Stimulated activated naive CD8-positive, alpha-beta T cell treated with anti-CD3 and anti-CD28 coated beads, Interleukin-15, amount 100 ng/mL, for 72 hours (primary cell): Measurements from ENCODE around the gene ZNF428.
A peak's percentile ranks its signal among the peaks of the same experiment; 100 is the strongest.
"Not testable (repeated sequence)": the region's sequence is repeated elsewhere in the genome, so short reads cannot be mapped to it uniquely, and the experiment has no call there.

Experiments used
- ATAC-seq: fragments of 150-1000 bp; cut with Tn5 transposase; 2 replicates; pipeline ENCODE4 v1.10.0; 2021; ENCODE audit warnings: mild to moderate bottlenecking, moderate library complexity
- DNase-seq, 2 donors: peaks; one replicate each; pipeline ENCODE4 v3.0.0; 2021 to 2022
- H3K27ac Mint-ChIP-seq, 2 donors: one replicate each; pipeline ENCODE4 v1.8.0; 2022; ENCODE audit warnings: mild to moderate bottlenecking in 2 of 2, mixed read lengths in 2 of 2, moderate library complexity in 2 of 2
- H3K27me3 Mint-ChIP-seq: one replicate; pipeline ENCODE4 v1.8.0; 2022; ENCODE audit warnings: mixed read lengths
- H3K4me1 Mint-ChIP-seq: one replicate; pipeline ENCODE4 v1.8.0; 2022; ENCODE audit warnings: mild to moderate bottlenecking, mixed read lengths
- H3K4me3 Mint-ChIP-seq, 2 donors: one replicate each; pipeline ENCODE4 v1.8.0; 2022; ENCODE audit warnings: mild to moderate bottlenecking in 2 of 2, mixed read lengths in 2 of 2, moderate library complexity in 1 of 2
- H3K9me3 Mint-ChIP-seq, 2 donors: one replicate each; pipeline ENCODE4 v1.8.0; 2022; ENCODE audit warnings: mixed read lengths in 2 of 2

Gene ZNF428

DNA sequence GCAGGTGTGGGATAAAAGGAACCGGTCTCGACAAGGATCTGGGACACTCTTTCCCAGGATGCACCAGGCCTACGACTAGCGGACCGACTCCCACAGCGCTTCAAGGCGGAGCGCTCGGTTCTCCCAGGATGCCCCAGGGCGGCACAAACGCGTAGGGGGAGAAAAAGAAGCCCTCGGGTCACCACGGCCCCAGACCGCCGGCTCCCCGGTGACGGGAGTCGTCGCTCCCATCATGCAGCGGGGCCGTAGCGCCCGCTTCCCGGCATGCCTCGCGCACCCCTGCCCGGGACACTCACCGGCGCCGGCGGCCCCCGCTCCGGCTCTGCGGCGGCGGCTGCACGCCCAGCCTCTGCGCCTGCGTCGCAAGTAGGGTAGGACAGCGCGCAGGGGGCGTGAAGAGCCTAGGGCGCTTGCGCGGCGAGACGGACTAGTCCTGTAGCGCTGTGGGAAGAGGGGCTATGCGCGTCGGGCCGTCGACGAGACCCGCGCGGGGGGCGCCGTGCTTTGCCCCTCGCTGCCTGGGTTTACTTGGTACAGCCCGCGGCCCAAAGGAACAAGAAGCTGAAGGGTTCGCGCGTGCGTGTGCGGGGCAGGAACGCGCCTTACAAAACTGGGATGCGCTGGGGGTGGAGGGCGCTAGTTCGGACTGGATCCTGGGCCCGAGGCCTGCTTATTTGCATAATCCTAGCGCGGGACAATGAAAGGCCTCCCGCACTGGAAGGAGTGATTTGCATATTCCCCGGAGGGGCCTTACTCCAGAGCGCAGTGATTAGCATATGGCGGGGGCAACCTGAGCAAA is at the start of gene ZNF428:
Gene ZNF428 (minus strand): TSS at position 368 of the 799 bp plus-strand sequence. CDS start 5,325 bp downstream, outside the sequence.
- Mint-ChIP-seq H3K27me3 (no peaks in the 10 kb centered on the region), H3K4me1 (peaks cover 46% of the 10 kb centered on the region), H3K4me3 (peak within 1 kb of the TSS; percentile 93 to 95), H3K9me3 (no peaks in the 10 kb centered on the region), H3K27ac (peak within 1 kb of the TSS; percentile 98 to 99)
- peak; percentile 89 to 90 for DNase-seq
- peak; percentile 92 for ATAC-seq

GRCh38 chr19:43668406-43669109 is 49.1 kb upstream of the ZNF428 start:
- Mint-ChIP-seq H3K9me3 (no peaks in the 10 kb centered on the region), H3K27ac (peak overlapping the region; percentile 6 to 45), H3K4me3 (peak overlapping the region; percentile 92 to 97), H3K4me1 (peaks cover 48% of the 10 kb centered on the region), H3K27me3 (no peaks in the 10 kb centered on the region)
- peak; percentile 96 to 97 for DNase-seq
- ATAC-seq = peak; percentile 90

- peaks cover 51% of the 10 kb centered on the region for H3K4me1 Mint-ChIP-seq
- H3K27me3 Mint-ChIP-seq = no peaks in the 10 kb centered on the region
- H3K9me3 Mint-ChIP-seq = no peaks in the 10 kb centered on the region
- H3K4me3 Mint-ChIP-seq = peak overlapping the region; percentile 92 to 97
- DNase-seq = peak in 1 of 2 donors; percentile 16
- H3K27ac Mint-ChIP-seq = peak overlapping the region; percentile 59 to 86
- no peak for ATAC-seq
Observed at GRCh38 chr19:43667876-43668405, 48.5 kb upstream of the ZNF428 start.

- H3K9me3 Mint-ChIP-seq = no peaks in the 10 kb centered on the region
- DNase-seq = no peak
- no peak for ATAC-seq
- peak overlapping the region; percentile 92 to 97 for H3K4me3 Mint-ChIP-seq
- no peaks in the 10 kb centered on the region for H3K27me3 Mint-ChIP-seq
- peaks cover 51% of the 10 kb centered on the region for H3K4me1 Mint-ChIP-seq
- no peak overlapping the region for H3K27ac Mint-ChIP-seq
Observed at GRCh38 chr19:43667126-43667875, 47.9 kb upstream of the ZNF428 start.

DNA sequence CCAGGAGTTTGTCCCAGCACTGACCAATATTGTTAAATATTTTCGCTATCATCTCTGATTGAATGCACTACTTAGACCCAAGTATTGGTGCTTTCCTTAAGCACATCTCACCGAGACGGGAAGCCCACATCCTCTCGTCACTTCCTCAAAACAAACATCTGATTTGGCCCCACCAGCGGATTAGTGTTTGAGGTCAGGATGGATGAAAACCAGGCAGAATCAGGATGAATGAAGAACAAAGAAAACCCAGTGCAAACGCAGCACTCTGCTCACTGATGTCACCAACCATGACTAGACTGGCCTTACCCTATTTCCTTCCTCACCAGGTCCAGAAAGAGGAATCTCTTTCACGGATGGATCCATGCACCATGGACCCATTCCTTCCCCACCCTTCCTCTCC is 44.6 kb upstream of the ZNF428 start:
- Mint-ChIP-seq H3K4me3 (peak overlapping the region; percentile 11 to 30), H3K27me3 (no peaks in the 10 kb centered on the region), H3K9me3 (peaks cover 0 to under 1% of the 10 kb centered on the region in 2 donors), H3K27ac (no peak overlapping the region), H3K4me1 (peaks cover 36% of the 10 kb centered on the region)
- ATAC-seq (no peak), DNase-seq (peak in 1 of 2 donors; percentile 41)

- H3K4me1 Mint-ChIP-seq = peaks cover 24% of the 10 kb centered on the region
- peaks cover 0 to 7% of the 10 kb centered on the region in 2 donors for H3K9me3 Mint-ChIP-seq
- no peak overlapping the region for H3K27ac Mint-ChIP-seq
- no peak for ATAC-seq
- no peak overlapping the region for H3K4me3 Mint-ChIP-seq
- DNase-seq = no peak
- no peaks in the 10 kb centered on the region for H3K27me3 Mint-ChIP-seq
Observed at GRCh38 chr19:43662487-43662886, 43.1 kb upstream of the ZNF428 start.

- no peak for ATAC-seq
- Mint-ChIP-seq H3K27me3 (no peaks in the 10 kb centered on the region), H3K4me1 (peaks cover 21% of the 10 kb centered on the region), H3K4me3 (no peak overlapping the region), H3K9me3 (peaks cover 0 to 7% of the 10 kb centered on the region in 2 donors), H3K27ac (no peak overlapping the region)
- DNase-seq = no peak
Observed at GRCh38 chr19:43660971-43661360, 41.5 kb upstream of the ZNF428 start.

- peaks cover 0 to 7% of the 10 kb centered on the region in 2 donors for H3K9me3 Mint-ChIP-seq
- no peak overlapping the region for H3K4me3 Mint-ChIP-seq
- DNase-seq (no peak), ATAC-seq (no peak)
- H3K4me1 Mint-ChIP-seq = peaks cover 21% of the 10 kb centered on the region
- H3K27me3 Mint-ChIP-seq = no peaks in the 10 kb centered on the region
- H3K27ac Mint-ChIP-seq = no peak overlapping the region
Observed at GRCh38 chr19:43660301-43660970, 41.0 kb upstream of the ZNF428 start.

DNA sequence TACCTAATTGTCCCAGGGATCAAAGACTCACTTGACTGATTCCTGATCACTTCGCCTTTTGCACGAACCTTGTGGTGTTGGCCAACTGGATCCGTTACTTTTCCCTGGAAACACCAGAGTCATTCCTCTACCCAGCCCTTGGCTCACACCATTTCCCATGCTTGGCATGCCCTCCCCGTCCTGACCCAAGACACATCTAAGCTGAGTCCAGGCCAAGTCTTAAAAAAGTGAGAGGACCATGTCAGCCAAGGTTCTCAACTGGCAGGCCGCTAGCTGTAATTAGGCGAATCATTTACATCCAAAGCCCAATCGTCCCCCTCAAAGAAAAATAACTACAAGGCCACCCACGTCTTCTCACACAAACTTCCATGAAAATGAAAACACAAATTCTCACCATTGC is 39.1 kb upstream of the ZNF428 start:
- H3K9me3 Mint-ChIP-seq = peaks cover 0 to 7% of the 10 kb centered on the region in 2 donors
- DNase-seq (no peak), ATAC-seq (no peak)
- no peaks in the 10 kb centered on the region for H3K27me3 Mint-ChIP-seq
- peaks cover 2% of the 10 kb centered on the region for H3K4me1 Mint-ChIP-seq
- H3K27ac Mint-ChIP-seq = no peak overlapping the region
- H3K4me3 Mint-ChIP-seq = no peak overlapping the region

DNA sequence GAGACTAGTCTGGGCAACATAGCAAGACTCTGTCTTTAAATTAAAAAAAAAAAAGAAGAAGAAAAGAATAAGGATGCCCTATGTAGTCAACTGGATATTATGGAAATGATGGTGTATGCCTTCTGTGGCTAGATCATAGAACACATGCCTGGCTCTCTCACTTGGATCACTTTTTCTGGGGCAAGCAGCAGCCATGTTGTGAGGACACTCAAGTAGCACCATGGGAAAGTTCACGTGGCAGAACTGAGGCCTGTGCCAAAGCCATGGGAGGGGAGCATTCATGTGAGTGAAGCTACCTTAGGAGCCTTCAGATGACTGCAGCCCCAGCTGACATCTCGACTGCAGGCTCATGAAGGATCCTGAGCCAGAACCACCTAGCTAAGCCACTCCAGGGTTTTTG is 38.6 kb upstream of the ZNF428 start:
- Mint-ChIP-seq H3K27ac (no peak overlapping the region), H3K27me3 (no peaks in the 10 kb centered on the region), H3K4me3 (no peak overlapping the region), H3K4me1 (no peaks in the 10 kb centered on the region), H3K9me3 (peaks cover 0 to 7% of the 10 kb centered on the region in 2 donors)
- DNase-seq (no peak), ATAC-seq (no peak)

- H3K27ac Mint-ChIP-seq = no peak overlapping the region
- DNase-seq (no peak), ATAC-seq (no peak)
- no peaks in the 10 kb centered on the region for H3K27me3 Mint-ChIP-seq
- peaks cover 6% of the 10 kb centered on the region for H3K4me1 Mint-ChIP-seq
- H3K4me3 Mint-ChIP-seq = no peak overlapping the region
- peaks cover 0 to 7% of the 10 kb centered on the region in 2 donors for H3K9me3 Mint-ChIP-seq
Observed at GRCh38 chr19:43656436-43656835, 37.0 kb upstream of the ZNF428 start.

DNA sequence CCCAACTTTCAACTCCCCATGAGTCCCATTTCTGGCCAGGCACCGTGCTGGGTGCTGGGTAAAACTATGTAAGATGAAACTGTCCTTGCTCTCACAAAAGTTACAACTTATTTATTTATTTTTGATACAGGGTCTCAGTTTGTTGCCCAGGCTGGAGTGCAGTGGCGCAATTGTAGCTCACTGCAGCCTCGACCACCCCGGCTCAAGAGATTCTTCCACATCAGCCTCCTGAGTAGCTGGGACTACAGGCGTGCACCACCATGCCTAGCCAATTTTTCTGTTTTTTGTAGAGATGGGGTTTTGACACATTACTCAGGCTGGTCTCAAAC is 33.1 kb upstream of the ZNF428 start:
- Mint-ChIP-seq H3K9me3 (no peaks in the 10 kb centered on the region), H3K27ac (no peak overlapping the region), H3K4me1 (peaks cover 6% of the 10 kb centered on the region), H3K27me3 (no peaks in the 10 kb centered on the region), H3K4me3 (no peak overlapping the region)
- DNase-seq (no peak), ATAC-seq (no peak)

GRCh38 chr19:43651758-43652545 is 32.5 kb upstream of the ZNF428 start:
- DNase-seq = peak; percentile 28 to 46

DNA sequence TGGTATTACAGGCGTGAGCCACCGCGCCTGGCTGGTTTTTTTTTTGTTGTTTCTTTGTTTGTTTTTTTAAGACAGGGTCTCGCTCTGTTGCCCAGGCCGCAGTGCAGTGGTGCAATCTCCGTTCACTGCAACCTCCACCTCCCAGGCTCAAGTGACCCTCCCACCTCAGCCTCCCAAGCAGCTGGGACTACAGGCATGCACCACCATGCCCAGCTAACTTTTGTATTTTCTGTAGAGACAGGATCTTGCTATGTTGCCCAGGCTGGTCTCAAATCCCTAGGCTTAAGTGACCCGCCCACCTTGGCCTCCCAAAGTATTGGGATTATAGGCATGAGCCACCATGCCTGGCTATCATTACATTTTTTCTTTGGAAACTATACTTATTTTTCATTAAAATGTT is 30.8 kb upstream of the ZNF428 start:
- not testable (repeated sequence) for H3K27ac Mint-ChIP-seq, DNase-seq, H3K27me3 Mint-ChIP-seq, ATAC-seq, H3K9me3 Mint-ChIP-seq, H3K4me1 Mint-ChIP-seq, H3K4me3 Mint-ChIP-seq

More at GRCh38 chr19:43651758-43652545, 32.5 kb upstream of the ZNF428 start:
- H3K4me3 Mint-ChIP-seq = no peak overlapping the region
- peak overlapping the region in 1 of 2 donors; percentile 58 for H3K27ac Mint-ChIP-seq
- no peaks in the 10 kb centered on the region for H3K27me3 Mint-ChIP-seq
- H3K4me1 Mint-ChIP-seq = peaks cover 6% of the 10 kb centered on the region
- peak; percentile 35 for ATAC-seq
- H3K9me3 Mint-ChIP-seq = no peaks in the 10 kb centered on the region
